SU-DHL-6 (cell line): Measurements from ENCODE around the gene RNASEH2C.
A peak's percentile ranks its signal among the peaks of the same experiment; 100 is the strongest.

Source experiments
- H2AFZ ChIP-seq: fragments of 200-600 bp; sonication (generic); 2 replicates; pipeline ENCODE4 v1.6.1; 2014; ENCODE audit warnings: low read depth, mild to moderate bottlenecking, moderate library complexity, mixed read lengths, antibody characterized with exemption, low read length; ENCODE audit not compliant: severe bottlenecking
- H3F3A ChIP-seq: fragments of 200-600 bp; shearing (Covaris generic); 2 replicates; pipeline ENCODE4 v1.6.0; 2016; ENCODE audit warnings: antibody characterized with exemption, mild to moderate bottlenecking; ENCODE audit not compliant: insufficient read depth
- H3K27ac ChIP-seq: fragments of 200-600 bp; sonication (generic); 2 replicates; pipeline ENCODE4 v1.5.1; 2016; ENCODE audit warnings: low read depth, mild to moderate bottlenecking, low read length, moderate library complexity, mixed read lengths
- H3K27me3 ChIP-seq: fragments of 200-600 bp; sonication (generic), shearing (Covaris generic); 2 replicates; pipeline ENCODE4 v1.6.0; 2014; ENCODE audit warnings: mild to moderate bottlenecking, low read length
- H3K36me3 ChIP-seq: fragments of 200-600 bp; sonication (generic); 2 replicates; pipeline ENCODE4 v1.6.1; 2014; ENCODE audit warnings: mild to moderate bottlenecking, low read length, mixed read lengths
- H3K4me2 ChIP-seq: fragments of 300-600, 200-600 bp; shearing (Covaris generic), sonication (generic); 2 replicates; pipeline ENCODE4 v1.6.0; 2014; ENCODE audit warnings: low read length, low read depth, mild to moderate bottlenecking; ENCODE audit not compliant: poor library complexity, severe bottlenecking
- H3K4me3 ChIP-seq: fragments of 200-600 bp; sonication (generic); 2 replicates; pipeline ENCODE4 v1.5.1; 2014; ENCODE audit warnings: antibody characterized with exemption, low read length, mild to moderate bottlenecking, mixed read lengths; ENCODE audit not compliant: insufficient read depth, poor library complexity, severe bottlenecking
- H3K79me2 ChIP-seq: fragments of 200-600 bp; sonication (generic); 2 replicates; pipeline ENCODE4 v1.6.1; 2014; ENCODE audit warnings: mild to moderate bottlenecking, low read length, moderate library complexity; ENCODE audit not compliant: insufficient read depth
- H3K9ac ChIP-seq: fragments of 200-600 bp; sonication (generic); 2 replicates; pipeline ENCODE4 v1.7.0; 2014; ENCODE audit warnings: mild to moderate bottlenecking, low read length
- H3K9me2 ChIP-seq: fragments of 200-600 bp; sonication (generic); replicated peaks from 2 replicates; pipeline ENCODE4 v1.6.1; 2014; ENCODE audit warnings: low read length; ENCODE audit not compliant: insufficient read depth
- H3K9me3 ChIP-seq: fragments of 200-600 bp; sonication (generic); 2 replicates; pipeline ENCODE4 v1.6.1; 2014; ENCODE audit warnings: low read length, mixed read lengths; ENCODE audit not compliant: insufficient read depth
- H4K20me1 ChIP-seq: fragments of 200-600 bp; sonication (generic); 2 replicates; pipeline ENCODE4 v1.6.1; 2014; ENCODE audit warnings: low read depth, mild to moderate bottlenecking, antibody characterized with exemption, low read length, moderate library complexity, mixed read lengths
- CTCF ChIP-seq: fragments of 200-600 bp; sonication (generic); IDR thresholded peaks from one replicate; pipeline ENCODE4 v1.5.1; 2017; ENCODE audit warnings: antibody characterized with exemption, mild to moderate bottlenecking, low read length, moderate library complexity; ENCODE audit not compliant: insufficient read depth, poor library complexity, severe bottlenecking
- EZH2phosphoT487 ChIP-seq: fragments of 200-600 bp; sonication (generic), shearing (Covaris generic); conservative IDR thresholded peaks from 2 replicates; pipeline ENCODE4 v1.6.1; 2018; ENCODE audit warnings: mild to moderate bottlenecking, antibody characterized with exemption, low read length, moderate library complexity, mixed read lengths

RNASEH2C gene

GRCh38 chr11:65726660-65727059 is 6.1 kb upstream of the RNASEH2C start:
- Histone ChIP-seq H3K27ac (no peak overlapping the region), H3F3A (no peaks in the 10 kb centered on the region), H3K4me3 (no peak overlapping the region), H3K4me2 (no peak overlapping the region), H3K9me3 (no peaks in the 10 kb centered on the region), H4K20me1 (no peaks in the 10 kb centered on the region), H3K9ac (no peak overlapping the region), H3K36me3 (no peaks in the 10 kb centered on the region), H3K27me3 (no peaks in the 10 kb centered on the region), H3K9me2 (no peaks in the 10 kb centered on the region), H2AFZ (peak overlapping the region; percentile 62), H3K79me2 (no peaks in the 10 kb centered on the region)
- TF ChIP-seq EZH2phosphoT487 (no peak), CTCF (peak; percentile 20)

- Histone ChIP-seq H3K4me2 (no peak overlapping the region), H4K20me1 (no peaks in the 10 kb centered on the region; the same call in 1 of the 2 replicates), H3K9ac (no peak overlapping the region), H3F3A (peaks cover 3% of the 10 kb centered on the region; the same call in 1 of the 2 replicates), H3K27ac (no peak overlapping the region), H3K4me3 (no peak overlapping the region), H3K9me2 (no peaks in the 10 kb centered on the region), H3K36me3 (no peaks in the 10 kb centered on the region), H2AFZ (no peak overlapping the region), H3K9me3 (no peaks in the 10 kb centered on the region), H3K27me3 (no peaks in the 10 kb centered on the region), H3K79me2 (peaks cover 24% of the 10 kb centered on the region)
- TF ChIP-seq EZH2phosphoT487: no peak
- no peak for TF ChIP-seq CTCF
Measured at GRCh38 chr11:65722261-65722660, 1.7 kb upstream of the RNASEH2C start.

- Histone ChIP-seq H3K4me2 (peak overlapping the region; percentile 84), H3F3A (peaks cover 15% of the 10 kb centered on the region), H2AFZ (no peak overlapping the region), H3K9me2 (no peaks in the 10 kb centered on the region), H3K27me3 (no peaks in the 10 kb centered on the region), H3K9me3 (no peaks in the 10 kb centered on the region), H3K4me3 (peak overlapping the region; percentile 77), H3K79me2 (peaks cover 26% of the 10 kb centered on the region), H3K27ac (peak overlapping the region; percentile 65), H4K20me1 (no peaks in the 10 kb centered on the region; the same call in 1 of the 2 replicates), H3K36me3 (peaks cover 3% of the 10 kb centered on the region; the same call in 1 of the 2 replicates), H3K9ac (peak overlapping the region; percentile 77)
- no peak for TF ChIP-seq EZH2phosphoT487
- TF ChIP-seq CTCF: no peak
Measured at GRCh38 chr11:65719871-65720210, 757 bp downstream of the RNASEH2C start.
